ENCODE results near the gene GBP1.

Gene GBP1

GRCh38 chr1:89005286-89006151 lies 59.5 kb downstream of the GBP1 start:
- no peak for DNase-seq
